Transverse colon (tissue), 4 donors: ENCODE measurements around the gene OR10G7. TPM values are rescaled to one million over a fixed set of nuclear protein-coding genes. Genes with fewer than 3 reads are reported as not detected.

Source experiments
- DNase-seq: peaks from one replicate; pipeline ENCODE4 v3.0.0-alpha.2; 2019
- H3K27ac ChIP-seq, 4 donors: fragments of 200-600 bp; sonication (generic); 2 replicates each; pipeline ENCODE4 v1.5.1; 2016 to 2018; ENCODE audit warnings: inconsistent platforms in 4 of 4
- H3K27me3 ChIP-seq: fragments of 200-600 bp; sonication (generic); 2 replicates; pipeline ENCODE4 v1.5.1; 2017; ENCODE audit warnings: inconsistent platforms
- H3K36me3 ChIP-seq, 4 donors: fragments of 200-600 bp; sonication (generic); 2 replicates each; pipeline ENCODE4 v1.5.1; 2017 to 2019; ENCODE audit warnings: inconsistent platforms in 4 of 4
- H3K4me1 ChIP-seq, 4 donors: fragments of 200-600 bp; sonication (generic); 2 replicates each; pipeline ENCODE4 v1.5.1; 2017 to 2020; ENCODE audit warnings: inconsistent platforms in 4 of 4
- H3K4me3 ChIP-seq, 4 donors: fragments of 200-600 bp; sonication (generic); 1 replicate in 1 of 4; 2 replicates in 3 of 4; pipeline versions ENCODE4 v1.5.1 to v1.6.1; 2017 to 2019; ENCODE audit warnings: inconsistent platforms in 4 of 4
- H3K9me3 ChIP-seq, 2 donors: fragments of 200-600 bp; sonication (generic); 2 replicates each; pipeline ENCODE4 v1.5.1; 2017 to 2019; ENCODE audit warnings: inconsistent platforms in 2 of 2
- EP300 ChIP-seq: sonication (generic); formaldehyde crosslinking; IDR thresholded peaks from one replicate; pipeline ENCODE4 v1.6.1; 2017; ENCODE audit warnings: antibody characterized with exemption, low read depth
- POLR2A ChIP-seq: fragments of 450-650 bp; IDR thresholded peaks from one replicate; pipeline ENCODE4 v1.6.1; 2016; ENCODE audit warnings: antibody characterized with exemption, mild to moderate bottlenecking, moderate library complexity
- POLR2AphosphoS5 ChIP-seq, 3 donors: sonication (generic); formaldehyde crosslinking; IDR thresholded peaks; one replicate each; pipeline ENCODE4 v1.6.1; 2016; ENCODE audit warnings: antibody characterized with exemption in 3 of 3
- WGBS, 2 donors: methylation state at CpG; one replicate each; pipeline ENCODE4 v1.1.5; 2018; ENCODE audit warnings: low coverage in 1 of 2; 5-methylcytosine and 5-hydroxymethylcytosine counted together
- in situ Hi-C, 4 donors: fragments of 200-750 bp; cut with MboI; loops; one replicate each; pipeline versions ENCODE4 v1.15.0 to v1.15.1; 2017; ENCODE audit warnings: low sequenced_read_pairs in 3 of 4, low pct_ligation_motif_present in 1 of 4, low pct_unique_long_range_greater_than_20kb in 1 of 4
- intact Hi-C: fragments of 100-400 bp; cut with DNase I; formaldehyde crosslinking; loops from one replicate; pipeline ENCODE4 v1.15.1; 2023; ENCODE audit warnings: low total_unique reads
- total RNA-seq, 4 donors: library from RNA; depleted of rRNA; stranded (reverse); fragments of >200 nt; gene quantifications; one replicate each; pipeline ENCODE4 v1.1.0, GENCODE V29; 2016
- TF ChIP-seq, protein P1 (sequence below), 5 experiments: fragments of 200-600 bp in 3 of 5; fragments of 450-650 bp in 2 of 5; sonication (generic) in 3 of 5; IDR thresholded peaks; 1 replicate in 2 of 5; 2 replicates in 3 of 5; pipeline ENCODE4 v1.5.1; 2016 to 2017; ENCODE audit warnings: antibody characterized with exemption in 5 of 5, inconsistent platforms in 3 of 5, mild to moderate bottlenecking in 2 of 5, moderate library complexity in 1 of 5

The OR10G7 gene
- total RNA-seq, 4 donors from 2014 or later = not detected

DNA sequence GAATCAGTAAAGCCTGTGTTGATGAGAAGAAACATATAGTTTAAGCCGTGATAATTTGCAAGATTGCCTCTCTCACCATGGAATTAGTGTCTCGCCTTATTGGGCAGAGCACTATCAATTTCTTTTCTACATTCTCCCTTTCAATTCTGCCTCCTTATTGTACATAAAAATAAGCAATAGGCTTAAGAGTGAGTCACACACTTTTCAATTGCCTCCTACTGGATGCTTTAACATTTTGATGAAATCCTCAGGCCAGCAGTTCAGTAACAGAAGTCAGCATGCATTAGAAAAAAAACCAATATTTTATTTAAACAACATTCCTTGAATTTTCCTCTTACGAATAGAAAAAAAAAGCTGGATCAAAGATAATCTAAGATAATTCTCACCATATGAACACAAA, 40.4 kb upstream of the OR10G7 start:
- in situ Hi-C loops (no loop called here), intact Hi-C loops (no loop called here)
- H3K36me3 ChIP-seq = no peaks in the 10 kb centered on the region
- no peak for DNase-seq
- no peak overlapping the region for H3K27ac ChIP-seq
- WGBS, 2 donors = 75 to 90% methylated on average over 3 of the region's 3 CpGs
- H3K27me3 ChIP-seq = peaks cover 8% of the 10 kb centered on the region
- peaks cover 0 to 4% (median 0%) of the 10 kb centered on the region in 4 donors for H3K4me1 ChIP-seq
- no peaks in the 10 kb centered on the region for H3K9me3 ChIP-seq
- no peak for TF ChIP-seq POLR2AphosphoS5 (IDR thresholded peaks at IDR 0.05)
- TF ChIP-seq POLR2A = no peak
- TF ChIP-seq, protein P1, sequence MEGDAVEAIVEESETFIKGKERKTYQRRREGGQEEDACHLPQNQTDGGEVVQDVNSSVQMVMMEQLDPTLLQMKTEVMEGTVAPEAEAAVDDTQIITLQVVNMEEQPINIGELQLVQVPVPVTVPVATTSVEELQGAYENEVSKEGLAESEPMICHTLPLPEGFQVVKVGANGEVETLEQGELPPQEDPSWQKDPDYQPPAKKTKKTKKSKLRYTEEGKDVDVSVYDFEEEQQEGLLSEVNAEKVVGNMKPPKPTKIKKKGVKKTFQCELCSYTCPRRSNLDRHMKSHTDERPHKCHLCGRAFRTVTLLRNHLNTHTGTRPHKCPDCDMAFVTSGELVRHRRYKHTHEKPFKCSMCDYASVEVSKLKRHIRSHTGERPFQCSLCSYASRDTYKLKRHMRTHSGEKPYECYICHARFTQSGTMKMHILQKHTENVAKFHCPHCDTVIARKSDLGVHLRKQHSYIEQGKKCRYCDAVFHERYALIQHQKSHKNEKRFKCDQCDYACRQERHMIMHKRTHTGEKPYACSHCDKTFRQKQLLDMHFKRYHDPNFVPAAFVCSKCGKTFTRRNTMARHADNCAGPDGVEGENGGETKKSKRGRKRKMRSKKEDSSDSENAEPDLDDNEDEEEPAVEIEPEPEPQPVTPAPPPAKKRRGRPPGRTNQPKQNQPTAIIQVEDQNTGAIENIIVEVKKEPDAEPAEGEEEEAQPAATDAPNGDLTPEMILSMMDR (IDR thresholded peaks at IDR 0.05) = no peak
- no peak for TF ChIP-seq EP300
- no peak overlapping the region for H3K4me3 ChIP-seq

DNA sequence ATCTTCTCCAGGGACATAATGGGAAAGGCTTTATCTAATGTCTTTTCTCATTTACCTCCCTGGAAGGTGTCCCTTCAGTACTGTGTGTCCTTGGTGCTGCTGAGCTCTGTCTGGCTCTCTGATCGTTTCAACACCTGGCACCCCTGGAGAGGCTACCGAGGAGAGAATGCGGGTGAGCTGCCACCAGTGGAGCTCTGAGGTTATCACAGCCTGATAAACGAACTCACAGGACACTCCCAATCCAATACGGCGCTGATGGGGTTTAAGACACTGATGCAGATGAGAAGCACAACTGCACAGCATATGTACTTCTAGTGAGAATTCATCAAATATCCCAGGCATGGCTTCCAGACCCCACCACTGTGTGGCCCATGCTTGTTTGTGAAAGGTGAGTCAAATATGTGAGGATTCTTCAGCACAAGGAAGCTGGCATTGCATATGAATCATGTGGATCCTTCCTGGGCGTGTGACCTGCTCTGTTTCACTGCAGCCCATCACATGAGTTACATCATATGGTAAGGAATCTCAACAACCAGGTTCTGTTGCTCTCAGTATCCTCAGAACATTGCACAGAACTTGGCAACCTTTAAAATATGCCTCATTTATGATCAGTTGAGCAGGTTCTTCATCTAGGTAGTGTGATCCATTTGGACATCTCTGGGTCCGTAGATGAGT, 39.3 kb upstream of the OR10G7 start:
- Histone ChIP-seq H3K36me3 (no peaks in the 10 kb centered on the region), H3K4me3 (no peak overlapping the region), H3K27me3 (peaks cover 8% of the 10 kb centered on the region), H3K4me1 (peaks cover 0 to 14% (median 2%) of the 10 kb centered on the region in 4 donors), H3K27ac (no peak overlapping the region), H3K9me3 (no peaks in the 10 kb centered on the region)
- TF ChIP-seq POLR2A = no peak
- no peak for TF ChIP-seq EP300
- no peak for TF ChIP-seq POLR2AphosphoS5 (IDR thresholded peaks at IDR 0.05)
- TF ChIP-seq, protein P1 (IDR thresholded peaks at IDR 0.05) = no peak
- intact Hi-C loops = no loop called here
- 77% methylated on average over 8 of the region's 8 CpGs; no CpG with 5 or more reads in 1 of the 2 donors for WGBS, 2 donors
- no peak for DNase-seq
- in situ Hi-C loops = no loop called here

DNA sequence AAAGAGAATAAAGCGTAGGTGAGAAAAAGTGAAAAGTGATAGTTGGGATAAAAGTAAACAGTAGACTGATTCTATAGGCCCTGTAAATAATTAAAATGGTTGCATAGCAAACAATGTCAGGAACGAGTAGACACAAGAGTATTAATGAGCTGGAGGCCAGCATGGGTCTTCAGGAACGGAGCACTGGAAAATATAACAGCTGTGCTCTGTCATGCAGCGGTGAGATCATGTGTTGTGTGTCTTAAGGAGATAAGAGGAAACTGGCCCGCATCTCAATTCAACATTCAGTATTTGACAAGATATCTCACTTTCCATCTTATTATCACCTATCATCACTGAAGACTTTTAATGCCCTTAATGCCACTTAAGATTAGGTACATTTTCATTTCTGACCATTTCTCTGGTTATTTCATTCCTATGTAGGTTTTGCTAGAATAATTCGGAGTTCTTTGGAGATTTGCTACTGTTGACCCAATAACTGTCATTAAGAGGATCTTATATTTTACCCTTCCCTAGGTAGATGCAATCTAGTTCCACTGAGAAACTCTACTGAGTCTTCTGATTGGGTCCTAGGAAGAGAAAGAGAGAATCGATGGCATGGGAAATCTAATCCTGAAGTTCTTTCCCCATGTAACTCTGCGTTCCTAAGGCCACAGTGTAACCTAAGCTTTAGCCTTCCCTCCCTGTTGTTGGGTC, 38.7 kb upstream of the OR10G7 start:
- intact Hi-C loops = loop anchor here (10.0 kb wide), 1 partner anchor 505 kb away; no protein-coding TSS in a partner anchor

DNA sequence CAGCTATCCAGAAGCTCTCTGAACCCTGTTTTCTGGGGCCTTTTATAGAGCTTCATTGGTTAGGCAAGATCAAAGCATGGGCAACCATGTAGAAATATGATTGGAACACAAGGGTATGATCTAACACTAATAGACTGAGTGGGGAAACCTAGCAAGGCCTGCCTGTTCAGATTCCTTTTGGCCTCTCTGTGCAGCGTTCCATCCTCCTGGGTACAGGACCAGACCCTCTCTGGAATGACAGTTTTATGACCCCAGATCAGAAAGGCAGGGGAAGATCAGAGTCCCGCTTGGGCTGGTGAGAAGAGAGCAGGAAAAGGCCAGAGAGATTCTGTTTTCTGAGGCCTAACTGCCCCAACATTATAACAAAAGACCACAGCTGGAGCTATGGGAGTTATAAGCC, 37.5 kb upstream of the OR10G7 start:
- no peak overlapping the region for H3K4me3 ChIP-seq
- no peaks in the 10 kb centered on the region for H3K36me3 ChIP-seq
- H3K9me3 ChIP-seq = no peaks in the 10 kb centered on the region
- TF ChIP-seq, protein P1 (IDR thresholded peaks at IDR 0.05) = no peak
- TF ChIP-seq POLR2A = no peak
- no peak for TF ChIP-seq POLR2AphosphoS5 (IDR thresholded peaks at IDR 0.05)
- TF ChIP-seq EP300 = no peak
- no peak for DNase-seq
- intact Hi-C loops (loop anchor here (10.0 kb wide), 1 partner anchor 506 kb away; no protein-coding TSS in a partner anchor), in situ Hi-C loops (loop anchor here in 2 of 4 donors (10.0 kb wide), 1 partner anchor 116 kb away; no protein-coding TSS in a partner anchor)
- H3K27me3 ChIP-seq = peaks cover 8% of the 10 kb centered on the region
- no peak overlapping the region for H3K27ac ChIP-seq
- H3K4me1 ChIP-seq = peaks cover 0 to 14% (median 2%) of the 10 kb centered on the region in 4 donors
- 81 to 82% methylated on average over 2 of the region's 2 CpGs for WGBS, 2 donors

More for the DNA sequence above, 38.7 kb upstream of the OR10G7 start:
- 77 to 82% methylated on average over 6 to 8 of the region's 8 CpGs for WGBS, 2 donors
- H3K4me3 ChIP-seq = no peak overlapping the region
- H3K9me3 ChIP-seq = no peaks in the 10 kb centered on the region
- H3K27me3 ChIP-seq = peaks cover 8% of the 10 kb centered on the region
- H3K27ac ChIP-seq = no peak overlapping the region
- no peak for DNase-seq
- in situ Hi-C loops = loop anchor here in 2 of 4 donors (10.0 kb wide), 1 partner anchor 115 kb away; no protein-coding TSS in a partner anchor
- no peaks in the 10 kb centered on the region for H3K36me3 ChIP-seq
- H3K4me1 ChIP-seq = peaks cover 0 to 14% (median 2%) of the 10 kb centered on the region in 4 donors
- TF ChIP-seq POLR2AphosphoS5 (IDR thresholded peaks at IDR 0.05) = no peak
- TF ChIP-seq POLR2A = no peak
- no peak for TF ChIP-seq EP300
- TF ChIP-seq, protein P1 (IDR thresholded peaks at IDR 0.05) = no peak
